ENCODE results near the gene TDRD12. TPM values are rescaled to one million over a fixed set of nuclear protein-coding genes. Genes with fewer than 3 reads are reported as not detected.

The TDRD12 gene
- polyA plus RNA-seq, 3 donors, result 0.05 TPM; not detected in 2

- Histone ChIP-seq H3K79me2 (ENCODE audit: insufficient read depth, low read length) (no peaks in the 10 kb centered on the region), H3K9me3 (replicated peaks in 1 of 2; ENCODE audit: control insufficient read depth in 1 of 2, insufficient read depth in 1 of 2, low read length in 2 of 2) (no peaks in the 10 kb centered on the region), H3K4me2 (replicated peaks; ENCODE audit: extremely low read depth, low read length, poor library complexity, severe bottlenecking) (no peak overlapping the region), H3K27me3 (ENCODE audit: control insufficient read depth in 2 of 2, insufficient read depth in 2 of 2, low read length in 2 of 2) (peaks cover 14% of the 10 kb centered on the region in 2 donors), H3K9ac (ENCODE audit: insufficient read depth, low read length, poor library complexity, severe bottlenecking) (no peak overlapping the region), H3K4me3 (replicated peaks in 1 of 3; ENCODE audit: low read depth in 2 of 3, low read length in 3 of 3) (no peak overlapping the region), H3K27ac (ENCODE audit: low read depth in 1 of 2, low read length in 2 of 2) (no peak overlapping the region), H3K4me1 (ENCODE audit: control insufficient read depth in 1 of 2, insufficient read depth in 2 of 2, low read length in 2 of 2) (no peaks in the 10 kb centered on the region), H2AFZ (ENCODE audit: insufficient read depth, low read depth, low read length, poor library complexity, severe bottlenecking) (no peak overlapping the region), H4K20me1 (ENCODE audit: insufficient read depth, low read length) (no peaks in the 10 kb centered on the region), H3K36me3 (replicated peaks in 1 of 2; ENCODE audit: control insufficient read depth in 1 of 2, insufficient read depth in 2 of 2, low read length in 2 of 2) (no peaks in the 10 kb centered on the region)
- intact Hi-C loops (cut with micrococcal nuclease), result loop anchor here in 1 of 2 donors (5.0 kb wide), 1 partner anchor 100 kb away; the partner anchor contains the start of gene PDCD5
- peaks cover 18 to 24% (median 23%) of the 10 kb centered on the region in 3 donors for H3K27me3 Mint-ChIP-seq (ENCODE audit: low read depth in 3 of 3)
- no peak for TF ChIP-seq CTCF (IDR thresholded peaks at IDR 0.05)
- no peak overlapping the region for H3K4me3 Mint-ChIP-seq
- peaks cover 4% of the 10 kb centered on the region for H3K4me1 Mint-ChIP-seq
- H3K36me3 Mint-ChIP-seq, result peaks cover 12 to 13% of the 10 kb centered on the region in 2 donors
- H3K27ac Mint-ChIP-seq, result no peak overlapping the region
- H3K9me3 Mint-ChIP-seq, result peaks cover 0 to 3% (median 0%) of the 10 kb centered on the region in 7 donors
- no peak for DNase-seq
- 83% methylated on average over 1 of the region's 4 CpGs for WGBS (ENCODE audit: insufficient coverage)
These were observed 37.2 kb upstream of the TDRD12 start for GRCh38 chr19:32682317-32682716.

GRCh38 chr19:32686847-32687475, 32.6 kb upstream of the TDRD12 start:
- H3K27ac ChIP-seq (ENCODE audit: low read depth in 1 of 2, low read length in 2 of 2), result no peak overlapping the region
- no peak for DNase-seq
- H3K4me3 ChIP-seq (replicated peaks in 1 of 3; ENCODE audit: low read depth in 2 of 3, low read length in 3 of 3), result no peak overlapping the region
- peaks cover 0 to 2% (median 0%) of the 10 kb centered on the region in 7 donors for H3K9me3 Mint-ChIP-seq
- H3K36me3 ChIP-seq (replicated peaks in 1 of 2; ENCODE audit: control insufficient read depth in 1 of 2, insufficient read depth in 2 of 2, low read length in 2 of 2), result no peaks in the 10 kb centered on the region
- H3K79me2 ChIP-seq (ENCODE audit: insufficient read depth, low read length), result peaks cover 10% of the 10 kb centered on the region
- H3K4me2 ChIP-seq (replicated peaks; ENCODE audit: extremely low read depth, low read length, poor library complexity, severe bottlenecking), result no peak overlapping the region
- H3K4me1 ChIP-seq (ENCODE audit: control insufficient read depth in 1 of 2, insufficient read depth in 2 of 2, low read length in 2 of 2), result peaks cover 12 to 14% of the 10 kb centered on the region in 2 donors
- no peaks in the 10 kb centered on the region for H3K9me3 ChIP-seq (replicated peaks in 1 of 2; ENCODE audit: control insufficient read depth in 1 of 2, insufficient read depth in 1 of 2, low read length in 2 of 2)
- peaks cover 10 to 12% of the 10 kb centered on the region in 2 donors for H3K36me3 Mint-ChIP-seq
- no peaks in the 10 kb centered on the region for H3K27me3 ChIP-seq (ENCODE audit: control insufficient read depth in 2 of 2, insufficient read depth in 2 of 2, low read length in 2 of 2)
- H3K4me1 Mint-ChIP-seq, result peaks cover 19% of the 10 kb centered on the region
- no peaks in the 10 kb centered on the region for H4K20me1 ChIP-seq (ENCODE audit: insufficient read depth, low read length)
- no peak overlapping the region for H3K4me3 Mint-ChIP-seq
- WGBS (ENCODE audit: insufficient coverage), result 89% methylated on average over 3 of the region's 6 CpGs
- no peak for TF ChIP-seq CTCF (IDR thresholded peaks at IDR 0.05)
- H2AFZ ChIP-seq (ENCODE audit: insufficient read depth, low read depth, low read length, poor library complexity, severe bottlenecking), result no peak overlapping the region
- H3K9ac ChIP-seq (ENCODE audit: insufficient read depth, low read length, poor library complexity, severe bottlenecking), result no peak overlapping the region
- peaks cover 0 to 1% (median 0%) of the 10 kb centered on the region in 3 donors for H3K27me3 Mint-ChIP-seq (ENCODE audit: low read depth in 3 of 3)
- intact Hi-C loops (cut with micrococcal nuclease), result no loop called here
- no peak overlapping the region for H3K27ac Mint-ChIP-seq
